KBM-7 (cell line): ENCODE data around the gene PPP6R2.
"Not testable (repeated sequence)": the region's sequence is repeated elsewhere in the genome, so short reads cannot be mapped to it uniquely, and the experiment has no call there.

ENCODE experiments used
- DNase-seq: peaks from one replicate; pipeline ENCODE4 v3.0.0-alpha.2; 2015
- in situ Hi-C: fragments of 300-500 bp; cut with MboI; formaldehyde crosslinking; loops from 2 replicates; pipeline ENCODE4 v1.14.3; 2020; ENCODE audit warnings: low sequenced_read_pairs, low pct_unique_long_range_greater_than_20kb, mixed read lengths

PPP6R2 gene

GRCh38 chr22:50316114-50317065 lies 26.7 kb upstream of the PPP6R2 start:
- DNase-seq = no peak
- in situ Hi-C loops = no loop called here

GRCh38 chr22:50317178-50317577 lies 25.9 kb upstream of the PPP6R2 start:
- in situ Hi-C loops = no loop called here
- DNase-seq = no peak

GRCh38 chr22:50317674-50318073 lies 25.5 kb upstream of the PPP6R2 start:
- in situ Hi-C loops = no loop called here
- DNase-seq = no peak

GRCh38 chr22:50318356-50318697 lies 24.8 kb upstream of the PPP6R2 start:
- in situ Hi-C loops = no loop called here
- DNase-seq = no peak

GRCh38 chr22:50318698-50319411 lies 24.3 kb upstream of the PPP6R2 start:
- no peak for DNase-seq
- in situ Hi-C loops = no loop called here

GRCh38 chr22:50319503-50319951 lies 23.6 kb upstream of the PPP6R2 start:
- in situ Hi-C loops = no loop called here

GRCh38 chr22:50320116-50320515 lies 23.0 kb upstream of the PPP6R2 start:
- in situ Hi-C loops = loop anchor here (10.0 kb wide), 1 partner anchor 45 kb away; the partner anchor contains the start of gene MAPK11
- no peak for DNase-seq

More at GRCh38 chr22:50319503-50319951, 23.6 kb upstream of the PPP6R2 start:
- no peak for DNase-seq

GRCh38 chr22:50320671-50321325 lies 22.3 kb upstream of the PPP6R2 start:
- in situ Hi-C loops = loop anchor here (10.0 kb wide), 1 partner anchor 46 kb away; the partner anchor contains the start of gene MAPK11
- DNase-seq = no peak

- in situ Hi-C loops = loop anchor here (10.0 kb wide), 1 partner anchor 48 kb away; the partner anchor contains the start of gene MAPK11
- not testable (repeated sequence) for DNase-seq
These were observed 20.6 kb upstream of the PPP6R2 start for GRCh38 chr22:50322382-50323104.

GRCh38 chr22:50323900-50324299 lies 19.2 kb upstream of the PPP6R2 start:
- DNase-seq = no peak
- in situ Hi-C loops = loop anchor here (10.0 kb wide), 1 partner anchor 49 kb away; the partner anchor contains the start of gene MAPK11

- in situ Hi-C loops = loop anchor here (10.0 kb wide), 1 partner anchor 51 kb away; the partner anchor contains the start of gene MAPK11
- no peak for DNase-seq
These were observed 17.5 kb upstream of the PPP6R2 start for GRCh38 chr22:50325444-50326224.

GRCh38 chr22:50326225-50326955 lies 16.7 kb upstream of the PPP6R2 start:
- no peak for DNase-seq

GRCh38 chr22:50326956-50327710 lies 16.0 kb upstream of the PPP6R2 start, which contains the start of gene DENND6B:
DENND6B (minus strand) TSS chr22:50327012; CDS start chr22:50326988, 24 bp downstream.
- peak; percentile 64 for DNase-seq
- in situ Hi-C loops = loop anchor here (10.0 kb wide), 1 partner anchor 52 kb away; the partner anchor contains the start of gene MAPK11

More at GRCh38 chr22:50326225-50326955, 16.7 kb upstream of the PPP6R2 start:
- in situ Hi-C loops = loop anchor here (10.0 kb wide), 1 partner anchor 52 kb away; the partner anchor contains the start of gene MAPK11

- no peak for DNase-seq
- in situ Hi-C loops = loop anchor here (10.0 kb wide), 1 partner anchor 53 kb away; the partner anchor contains the start of gene MAPK11
These were observed 15.5 kb upstream of the PPP6R2 start for GRCh38 chr22:50327711-50328019.

GRCh38 chr22:50329236-50329635 lies 13.9 kb upstream of the PPP6R2 start:
- DNase-seq = no peak
- in situ Hi-C loops = loop anchor here (10.0 kb wide), 1 partner anchor 54 kb away; the partner anchor contains the start of gene MAPK11

- DNase-seq, in situ Hi-C loops: not testable (repeated sequence)
These were observed 8.7 kb upstream of the PPP6R2 start for GRCh38 chr22:50334433-50334832.
